Endothelial cell (in vitro differentiated cells): ENCODE results near the gene ADAM22. TPM values are rescaled to one million over a fixed set of nuclear protein-coding genes. Genes with fewer than 3 reads are reported as not detected.

ENCODE experiments used
- DNase-seq: peaks from one replicate; pipeline ENCODE4 v3.0.0; 2021; ENCODE audit warnings: low spot score
- H3K27ac Mint-ChIP-seq: one replicate; pipeline ENCODE4 v1.8.0; 2021; ENCODE audit warnings: mixed read lengths, inconsistent platforms; ENCODE audit not compliant: unreplicated experiment
- H3K27me3 Mint-ChIP-seq: one replicate; pipeline ENCODE4 v1.8.0; 2021; ENCODE audit warnings: mild to moderate bottlenecking, moderate library complexity, mixed read lengths, inconsistent platforms; ENCODE audit not compliant: unreplicated experiment
- H3K36me3 Mint-ChIP-seq: one replicate; pipeline ENCODE4 v1.8.0; 2021; ENCODE audit warnings: mild to moderate bottlenecking, low read depth, mixed read lengths, inconsistent platforms; ENCODE audit not compliant: unreplicated experiment
- H3K4me1 Mint-ChIP-seq: one replicate; pipeline ENCODE4 v1.8.0; 2021; ENCODE audit warnings: mild to moderate bottlenecking, mixed read lengths, inconsistent platforms; ENCODE audit not compliant: unreplicated experiment
- H3K4me3 Mint-ChIP-seq: one replicate; pipeline ENCODE4 v1.8.0; 2021; ENCODE audit warnings: mild to moderate bottlenecking, mixed read lengths, inconsistent platforms; ENCODE audit not compliant: unreplicated experiment
- H3K9me3 Mint-ChIP-seq: one replicate; pipeline ENCODE4 v1.8.0; 2021; ENCODE audit warnings: mixed read lengths, inconsistent platforms; ENCODE audit not compliant: unreplicated experiment
- total RNA-seq: library from RNA; stranded (reverse); fragmentation: NEBNext Ultra II Directional; extraction: Animal tissue kit (Norgen Biotek cat#: 25700); gene quantifications from one replicate; pipeline ENCODE4 v1.2.1, GENCODE V29; 2021; ENCODE audit not compliant: unreplicated experiment
- TF ChIP-seq, protein P1 (sequence below): fragments of 200-600 bp; sonication (generic); IDR thresholded peaks from one replicate; pipeline ENCODE4 v1.5.0; 2021; ENCODE audit warnings: antibody characterized with exemption; ENCODE audit not compliant: unreplicated experiment

The ADAM22 gene
- total RNA-seq, 1 donor from 2014 or later = 14.6 TPM

GRCh38 chr7:87984088-87984487 lies 50.0 kb downstream of the ADAM22 start:
- Mint-ChIP-seq H3K27ac (no peak overlapping the region), H3K27me3 (no peaks in the 10 kb centered on the region), H3K4me3 (no peak overlapping the region), H3K36me3 (no peaks in the 10 kb centered on the region), H3K9me3 (no peaks in the 10 kb centered on the region), H3K4me1 (peaks cover 3% of the 10 kb centered on the region)
- DNase-seq = no peak
- TF ChIP-seq, protein P1, sequence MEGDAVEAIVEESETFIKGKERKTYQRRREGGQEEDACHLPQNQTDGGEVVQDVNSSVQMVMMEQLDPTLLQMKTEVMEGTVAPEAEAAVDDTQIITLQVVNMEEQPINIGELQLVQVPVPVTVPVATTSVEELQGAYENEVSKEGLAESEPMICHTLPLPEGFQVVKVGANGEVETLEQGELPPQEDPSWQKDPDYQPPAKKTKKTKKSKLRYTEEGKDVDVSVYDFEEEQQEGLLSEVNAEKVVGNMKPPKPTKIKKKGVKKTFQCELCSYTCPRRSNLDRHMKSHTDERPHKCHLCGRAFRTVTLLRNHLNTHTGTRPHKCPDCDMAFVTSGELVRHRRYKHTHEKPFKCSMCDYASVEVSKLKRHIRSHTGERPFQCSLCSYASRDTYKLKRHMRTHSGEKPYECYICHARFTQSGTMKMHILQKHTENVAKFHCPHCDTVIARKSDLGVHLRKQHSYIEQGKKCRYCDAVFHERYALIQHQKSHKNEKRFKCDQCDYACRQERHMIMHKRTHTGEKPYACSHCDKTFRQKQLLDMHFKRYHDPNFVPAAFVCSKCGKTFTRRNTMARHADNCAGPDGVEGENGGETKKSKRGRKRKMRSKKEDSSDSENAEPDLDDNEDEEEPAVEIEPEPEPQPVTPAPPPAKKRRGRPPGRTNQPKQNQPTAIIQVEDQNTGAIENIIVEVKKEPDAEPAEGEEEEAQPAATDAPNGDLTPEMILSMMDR = no peak

DNA sequence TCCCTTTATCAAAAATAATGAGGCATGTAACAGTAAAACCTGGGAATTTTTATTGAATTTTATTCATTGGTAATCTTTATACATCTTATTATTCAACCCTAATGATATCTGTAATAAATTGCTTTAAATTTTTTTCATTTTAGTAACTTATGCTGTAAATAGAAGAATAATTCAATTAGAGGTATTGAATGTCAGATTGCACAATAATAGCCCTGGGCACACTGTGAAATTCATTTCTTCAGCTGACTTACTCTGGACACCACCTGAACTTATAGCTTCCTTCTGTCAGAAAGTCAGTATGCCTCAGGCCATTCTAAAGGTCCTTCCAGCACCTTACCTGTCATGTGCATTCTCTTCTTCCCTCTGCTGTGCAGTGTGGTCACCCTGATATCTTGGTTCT lies 59.2 kb downstream of the ADAM22 start:
- H3K36me3 Mint-ChIP-seq = no peaks in the 10 kb centered on the region
- no peaks in the 10 kb centered on the region for H3K27me3 Mint-ChIP-seq
- H3K4me3 Mint-ChIP-seq = no peak overlapping the region
- DNase-seq = no peak
- H3K9me3 Mint-ChIP-seq = no peaks in the 10 kb centered on the region
- H3K4me1 Mint-ChIP-seq = no peaks in the 10 kb centered on the region
- no peak overlapping the region for H3K27ac Mint-ChIP-seq
- TF ChIP-seq, protein P1 = no peak

- Mint-ChIP-seq H3K36me3 (no peaks in the 10 kb centered on the region), H3K4me3 (no peak overlapping the region), H3K27me3 (no peaks in the 10 kb centered on the region), H3K4me1 (no peaks in the 10 kb centered on the region), H3K27ac (no peak overlapping the region), H3K9me3 (no peaks in the 10 kb centered on the region)
- no peak for DNase-seq
- TF ChIP-seq, protein P1 = no peak
These were observed 65.2 kb downstream of the ADAM22 start for GRCh38 chr7:87999261-87999660.

GRCh38 chr7:88001744-88002530 lies 67.9 kb downstream of the ADAM22 start:
- no peak for DNase-seq
- Mint-ChIP-seq H3K27ac (no peak overlapping the region), H3K4me1 (no peaks in the 10 kb centered on the region), H3K4me3 (no peak overlapping the region), H3K27me3 (no peaks in the 10 kb centered on the region), H3K36me3 (no peaks in the 10 kb centered on the region), H3K9me3 (no peaks in the 10 kb centered on the region)
- TF ChIP-seq, protein P1 = no peak

DNA sequence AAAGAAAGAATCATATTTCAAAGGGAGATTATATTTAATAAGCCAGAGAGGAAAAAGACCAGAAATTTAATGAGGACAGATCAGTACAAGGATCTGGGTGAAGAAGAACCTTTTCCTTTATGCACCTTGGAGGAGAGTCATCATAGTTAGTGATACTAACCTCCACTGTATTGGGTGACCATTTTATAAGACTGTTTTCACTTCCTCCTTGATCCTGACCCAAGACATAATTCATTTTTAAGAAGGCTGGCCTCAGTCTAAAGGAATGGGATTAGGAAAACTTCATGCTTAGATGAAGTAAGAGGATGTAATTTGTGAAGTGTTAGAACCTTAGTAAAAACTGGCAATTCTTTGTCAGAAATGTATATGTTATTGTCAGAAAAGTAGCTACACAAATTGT lies 68.6 kb downstream of the ADAM22 start:
- Mint-ChIP-seq H3K4me1 (no peaks in the 10 kb centered on the region), H3K27me3 (no peaks in the 10 kb centered on the region), H3K4me3 (no peak overlapping the region), H3K27ac (no peak overlapping the region), H3K9me3 (no peaks in the 10 kb centered on the region), H3K36me3 (no peaks in the 10 kb centered on the region)
- DNase-seq = no peak
- TF ChIP-seq, protein P1 = no peak
